ENCODE measurements around the gene XPC. TPM values are rescaled to one million over a fixed set of nuclear protein-coding genes. Genes with fewer than 3 reads are reported as not detected.

The XPC gene
- polyA plus RNA-seq, 1 of the 3 experiments (the other 2 are of a cell fraction), result 50.0 TPM

- Histone ChIP-seq H3K9me3 (no peaks in the 10 kb centered on the region), H3K9ac (no peak overlapping the region), H3K4me1 (ENCODE audit: control insufficient read depth in 1 of 2, insufficient read depth in 2 of 2, low read depth in 1 of 2, low read length in 1 of 2) (peaks cover 2 to 4% of the 10 kb centered on the region in 2 experiments; a peak in 2 of 4 replicates), H3K4me3 (ENCODE audit: low read depth in 2 of 2, low read length in 1 of 2) (no peak overlapping the region), H2AFZ (ENCODE audit: low read depth) (no peak overlapping the region), H3K79me2 (ENCODE audit: insufficient read depth) (no peaks in the 10 kb centered on the region), H3K36me3 (replicated peaks in 1 of 2; ENCODE audit: control insufficient read depth in 1 of 2, insufficient read depth in 2 of 2, low read length in 1 of 2) (no peaks in the 10 kb centered on the region), H3K27me3 (ENCODE audit: insufficient read depth) (no peaks in the 10 kb centered on the region), H3K27ac (ENCODE audit: low read depth in 2 of 2, low read length in 1 of 2) (peak overlapping the region; percentile 73 to 82; a peak in 3 of 4 replicates), H4K20me1 (ENCODE audit: insufficient read depth) (no peaks in the 10 kb centered on the region), H3K4me2 (0 out of 2 replicates have a peak overlapping the region, but pooled peaks have one; percentile 68), H3K9me2 (no peaks in the 10 kb centered on the region), H3F3A (replicated peaks; ENCODE audit: insufficient read depth) (peaks cover 19% of the 10 kb centered on the region)
- CTCF ChIA-PET, result interaction anchor here (1.1 to 8.1 kb wide), 5 partner anchors 8 to 316 kb away, joined by 3 to 115 read pairs (median 6); no protein-coding TSS in a partner anchor
- POLR2A ChIA-PET, result no interaction called here
- no peak for DNase-seq
- WGBS (ENCODE audit: low lambda C conversion rate), result 66% methylated on average over 2 of the region's 3 CpGs
- no peak for TF ChIP-seq EP300 (IDR thresholded peaks at IDR 0.05; ENCODE audit: borderline replicate concordance in 1 of 2, low read depth in 1 of 2, low read length in 1 of 2)
- no peak for TF ChIP-seq FOXM1 (IDR thresholded peaks at IDR 0.05; ENCODE audit: low read depth)
- no peak for TF ChIP-seq USF2 (IDR thresholded peaks at IDR 0.05; ENCODE audit: borderline replicate concordance, low read depth, low read length)
- TF ChIP-seq GATA2 (CRISPR knock-in tag; IDR thresholded peaks at IDR 0.05), result no peak
- TF ChIP-seq FOXJ3 (CRISPR knock-in tag; IDR thresholded peaks at IDR 0.05), result no peak
- no peak for TF ChIP-seq RXRA (IDR thresholded peaks at IDR 0.05; ENCODE audit: borderline replicate concordance, low read depth)
- no peak for TF ChIP-seq GABPA (IDR thresholded peaks at IDR 0.05; ENCODE audit: low read depth)
- TF ChIP-seq YY1 (IDR thresholded peaks at IDR 0.05; ENCODE audit: low read depth), result no peak
- TF ChIP-seq RAD21 (IDR thresholded peaks at IDR 0.05; ENCODE audit: low read length), result no peak
- TF ChIP-seq REST (IDR thresholded peaks at IDR 0.05; ENCODE audit: low read depth, low read length), result no peak
- no peak for TF ChIP-seq TAF1 (IDR thresholded peaks at IDR 0.05; ENCODE audit: borderline replicate concordance, low read depth, low read length)
- TF ChIP-seq IRF3 (IDR thresholded peaks at IDR 0.05; ENCODE audit: low read depth, low read length), result no peak
- TF ChIP-seq POLR2AphosphoS5 (IDR thresholded peaks at IDR 0.05; ENCODE audit: low read depth, low read length), result no peak
- TF ChIP-seq MEF2A (IDR thresholded peaks at IDR 0.05; ENCODE audit: borderline replicate concordance, low read depth), result no peak
- TF ChIP-seq JUND (IDR thresholded peaks at IDR 0.05), result no peak
- TF ChIP-seq CTCF (IDR thresholded peaks at IDR 0.05), result no peak
- TF ChIP-seq TEAD4 (IDR thresholded peaks at IDR 0.05; ENCODE audit: borderline replicate concordance, insufficient read depth), result no peak
- TF ChIP-seq SIN3A (IDR thresholded peaks at IDR 0.05; ENCODE audit: borderline replicate concordance, low read depth, low read length), result no peak
Observed at GRCh38 chr3:14212032-14212431, 33.6 kb upstream of the XPC start.

All from SK-N-SH (cell line).